HepG2 (cell line): ENCODE results near the gene THEM4. TPM values are rescaled to one million over a fixed set of nuclear protein-coding genes. Genes with fewer than 3 reads are reported as not detected.

ENCODE experiments used
- ELF3 ChIP-seq: IDR thresholded peaks from 2 replicates; pipeline ENCODE4 v1.6.1; 2016; ENCODE audit warnings: missing genetic modification reagents, missing compliant biosample characterization
- ERF ChIP-seq: IDR thresholded peaks from 2 replicates; pipeline ENCODE4 v1.6.1; 2018; ENCODE audit warnings: missing biosample characterization, missing genetic modification reagents
- FOXA3 ChIP-seq: IDR thresholded peaks from 2 replicates; pipeline ENCODE4 v1.6.1; 2016; ENCODE audit warnings: missing genetic modification reagents, missing compliant biosample characterization
- MYC ChIP-seq: sonication (generic); formaldehyde crosslinking; IDR thresholded peaks from 2 replicates; pipeline ENCODE4 v1.9.0; 2021; ENCODE audit warnings: missing genetic modification reagents, borderline replicate concordance
- MZF1 ChIP-seq: sonication (generic); formaldehyde crosslinking; IDR thresholded peaks from 2 replicates; pipeline ENCODE4 v1.8.1; 2023; ENCODE audit warnings: mild to moderate bottlenecking, missing genetic modification reagents, borderline replicate concordance
- RARG ChIP-seq: sonication (generic); formaldehyde crosslinking; IDR thresholded peaks from 2 replicates; pipeline ENCODE4 v1.4.0; 2020; ENCODE audit warnings: low read depth, mild to moderate bottlenecking, missing genetic modification reagents
- SAP130 ChIP-seq: IDR thresholded peaks from 2 replicates; pipeline ENCODE4 v1.6.1; 2016; ENCODE audit warnings: low read depth
- SIN3B ChIP-seq: fragments of 150-350 bp; IDR thresholded peaks from 2 replicates; pipeline ENCODE4 v1.6.1; 2014; ENCODE audit warnings: low read length
- SKI ChIP-seq: fragments of 450-650 bp; IDR thresholded peaks from one replicate; pipeline ENCODE4 v1.6.1; 2018; ENCODE audit warnings: mild to moderate bottlenecking; ENCODE audit not compliant: partially characterized antibody
- ZFP36 ChIP-seq: fragments of 150-350 bp; IDR thresholded peaks from 2 replicates; pipeline ENCODE4 v1.6.1; 2018; ENCODE audit warnings: borderline replicate concordance, low read length, low read depth; ENCODE audit not compliant: partially characterized antibody
- ZMYM4 ChIP-seq: sonication (generic); formaldehyde crosslinking; IDR thresholded peaks from 2 replicates; pipeline ENCODE4 v1.8.1; 2023; ENCODE audit warnings: mild to moderate bottlenecking, missing genetic modification reagents
- ZNF616 ChIP-seq: sonication (generic); formaldehyde crosslinking; IDR thresholded peaks from 2 replicates; pipeline ENCODE4 v1.5.0; 2020; ENCODE audit warnings: low read depth, mild to moderate bottlenecking, missing genetic modification reagents
- polyA plus RNA-seq, 8 experiments: library from polyadenylated mRNA; depleted of rRNA in 3 of 8; stranded (reverse) in 7 of 8; unstranded in 1 of 8; fragments of >200 nt; fragmentation: Illumina TruSeq in 4 of 8; extraction: Trizol in 4 of 8; gene quantifications; 2 replicates each; pipeline versions ENCODE4 v1.2.1 to v1.2.3, GENCODE V29; 2011 to 2016; ENCODE audit warnings: low read depth in 4 of 8, missing spikeins in 1 of 8, mixed read lengths in 1 of 8; ENCODE audit not compliant: insufficient read depth in 1 of 8
- total RNA-seq, 5 experiments: library from RNA; depleted of rRNA; stranded (reverse); fragments of >200 nt; fragmentation: Illumina TruSeq; extraction: Trizol; gene quantifications; 2 replicates each; pipeline ENCODE4 v1.2.3, GENCODE V29; 2016; ENCODE audit warnings: low read depth in 1 of 5
- TF ChIP-seq, protein P1 (sequence below): sonication (generic); formaldehyde crosslinking; IDR thresholded peaks from 2 replicates; pipeline ENCODE4 v1.5.0; 2020; ENCODE audit warnings: mild to moderate bottlenecking, missing genetic modification reagents
- TF ChIP-seq, protein P2 (sequence below): sonication (generic); formaldehyde crosslinking; IDR thresholded peaks from 2 replicates; pipeline ENCODE4 v1.4.0; 2020; ENCODE audit warnings: missing genetic modification reagents, borderline replicate concordance
- TF ChIP-seq, protein P3 (sequence below): sonication (generic); formaldehyde crosslinking; conservative IDR thresholded peaks from 2 replicates; pipeline ENCODE4 v1.8.1; 2023; ENCODE audit warnings: missing genetic modification reagents
- TF ChIP-seq, protein P4 (sequence below): IDR thresholded peaks from 2 replicates; pipeline ENCODE4 v1.6.1; 2016
- TF ChIP-seq, protein P5 (sequence below): sonication (generic); formaldehyde crosslinking; IDR thresholded peaks from 2 replicates; pipeline ENCODE4 v1.9.0; 2021; ENCODE audit warnings: missing genetic modification reagents, borderline replicate concordance

Gene THEM4
- total and polyA plus RNA-seq, 2 of the 13 experiments (the other 11 are each of a cell fraction or from before 2014, with no cell fraction given) = 10.9 to 13.9 TPM

DNA sequence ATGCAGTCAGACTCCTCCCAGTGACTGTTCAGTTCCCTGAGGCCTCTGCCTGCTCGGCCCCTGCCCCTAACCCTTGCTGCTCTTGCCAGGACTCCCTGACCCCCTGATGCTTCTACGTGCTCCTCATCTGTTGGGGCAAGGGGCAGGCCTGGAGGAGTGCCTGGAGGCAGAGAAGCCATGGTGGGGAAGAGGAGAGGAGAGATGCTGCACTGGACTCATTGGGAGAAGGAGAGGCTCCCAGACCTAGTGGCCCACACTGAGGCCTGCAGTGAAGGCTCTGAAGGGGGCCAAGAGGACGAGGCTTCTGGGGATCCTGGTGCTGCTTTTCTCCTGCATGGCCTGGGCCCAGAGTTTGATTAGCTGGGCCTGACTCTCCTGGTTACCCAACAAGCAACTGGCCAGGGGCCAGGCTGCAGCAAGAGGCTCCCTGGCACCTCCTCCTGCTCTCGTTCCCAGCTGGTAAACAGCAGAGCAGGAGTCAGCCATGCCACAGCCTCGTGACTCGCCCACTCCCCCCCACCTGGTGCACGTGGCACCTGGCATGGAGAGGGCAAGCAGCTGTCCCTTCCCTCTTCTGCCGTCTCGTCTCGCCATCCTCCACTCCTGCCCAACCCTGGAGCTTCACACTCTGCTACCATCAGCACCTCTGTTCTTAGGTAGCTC, 76.9 kb downstream of the THEM4 start (continued):
- TF ChIP-seq MZF1 (CRISPR knock-in tag) (no peak), ELF3 (CRISPR knock-in tag) (peak; percentile 42; the same call in 1 of the 2 replicates), ERF (peak; percentile 57; the same call in 1 of the 2 replicates), ZMYM4 (CRISPR knock-in tag) (peak; percentile 60; the same call in 1 of the 2 replicates), MYC (CRISPR knock-in tag) (peak; percentile 94), RARG (CRISPR knock-in tag) (no peak), FOXA3 (CRISPR knock-in tag) (peak; percentile 86), SIN3B (no peak), ZFP36 (no peak), ZNF616 (0 out of 2 replicates have a peak, but pooled peaks have one; percentile 52), SAP130 (CRISPR knock-in tag) (peak; percentile 88), SKI (peak; percentile 31)
- TF ChIP-seq, protein P1, sequence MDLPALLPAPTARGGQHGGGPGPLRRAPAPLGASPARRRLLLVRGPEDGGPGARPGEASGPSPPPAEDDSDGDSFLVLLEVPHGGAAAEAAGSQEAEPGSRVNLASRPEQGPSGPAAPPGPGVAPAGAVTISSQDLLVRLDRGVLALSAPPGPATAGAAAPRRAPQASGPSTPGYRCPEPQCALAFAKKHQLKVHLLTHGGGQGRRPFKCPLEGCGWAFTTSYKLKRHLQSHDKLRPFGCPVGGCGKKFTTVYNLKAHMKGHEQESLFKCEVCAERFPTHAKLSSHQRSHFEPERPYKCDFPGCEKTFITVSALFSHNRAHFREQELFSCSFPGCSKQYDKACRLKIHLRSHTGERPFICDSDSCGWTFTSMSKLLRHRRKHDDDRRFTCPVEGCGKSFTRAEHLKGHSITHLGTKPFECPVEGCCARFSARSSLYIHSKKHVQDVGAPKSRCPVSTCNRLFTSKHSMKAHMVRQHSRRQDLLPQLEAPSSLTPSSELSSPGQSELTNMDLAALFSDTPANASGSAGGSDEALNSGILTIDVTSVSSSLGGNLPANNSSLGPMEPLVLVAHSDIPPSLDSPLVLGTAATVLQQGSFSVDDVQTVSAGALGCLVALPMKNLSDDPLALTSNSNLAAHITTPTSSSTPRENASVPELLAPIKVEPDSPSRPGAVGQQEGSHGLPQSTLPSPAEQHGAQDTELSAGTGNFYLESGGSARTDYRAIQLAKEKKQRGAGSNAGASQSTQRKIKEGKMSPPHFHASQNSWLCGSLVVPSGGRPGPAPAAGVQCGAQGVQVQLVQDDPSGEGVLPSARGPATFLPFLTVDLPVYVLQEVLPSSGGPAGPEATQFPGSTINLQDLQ (CRISPR knock-in tag) = peak; percentile 75
- TF ChIP-seq, protein P2, sequence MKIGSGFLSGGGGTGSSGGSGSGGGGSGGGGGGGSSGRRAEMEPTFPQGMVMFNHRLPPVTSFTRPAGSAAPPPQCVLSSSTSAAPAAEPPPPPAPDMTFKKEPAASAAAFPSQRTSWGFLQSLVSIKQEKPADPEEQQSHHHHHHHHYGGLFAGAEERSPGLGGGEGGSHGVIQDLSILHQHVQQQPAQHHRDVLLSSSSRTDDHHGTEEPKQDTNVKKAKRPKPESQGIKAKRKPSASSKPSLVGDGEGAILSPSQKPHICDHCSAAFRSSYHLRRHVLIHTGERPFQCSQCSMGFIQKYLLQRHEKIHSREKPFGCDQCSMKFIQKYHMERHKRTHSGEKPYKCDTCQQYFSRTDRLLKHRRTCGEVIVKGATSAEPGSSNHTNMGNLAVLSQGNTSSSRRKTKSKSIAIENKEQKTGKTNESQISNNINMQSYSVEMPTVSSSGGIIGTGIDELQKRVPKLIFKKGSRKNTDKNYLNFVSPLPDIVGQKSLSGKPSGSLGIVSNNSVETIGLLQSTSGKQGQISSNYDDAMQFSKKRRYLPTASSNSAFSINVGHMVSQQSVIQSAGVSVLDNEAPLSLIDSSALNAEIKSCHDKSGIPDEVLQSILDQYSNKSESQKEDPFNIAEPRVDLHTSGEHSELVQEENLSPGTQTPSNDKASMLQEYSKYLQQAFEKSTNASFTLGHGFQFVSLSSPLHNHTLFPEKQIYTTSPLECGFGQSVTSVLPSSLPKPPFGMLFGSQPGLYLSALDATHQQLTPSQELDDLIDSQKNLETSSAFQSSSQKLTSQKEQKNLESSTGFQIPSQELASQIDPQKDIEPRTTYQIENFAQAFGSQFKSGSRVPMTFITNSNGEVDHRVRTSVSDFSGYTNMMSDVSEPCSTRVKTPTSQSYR (CRISPR knock-in tag) = peak; percentile 78; the same call in 1 of the 2 replicates
- TF ChIP-seq, protein P3, sequence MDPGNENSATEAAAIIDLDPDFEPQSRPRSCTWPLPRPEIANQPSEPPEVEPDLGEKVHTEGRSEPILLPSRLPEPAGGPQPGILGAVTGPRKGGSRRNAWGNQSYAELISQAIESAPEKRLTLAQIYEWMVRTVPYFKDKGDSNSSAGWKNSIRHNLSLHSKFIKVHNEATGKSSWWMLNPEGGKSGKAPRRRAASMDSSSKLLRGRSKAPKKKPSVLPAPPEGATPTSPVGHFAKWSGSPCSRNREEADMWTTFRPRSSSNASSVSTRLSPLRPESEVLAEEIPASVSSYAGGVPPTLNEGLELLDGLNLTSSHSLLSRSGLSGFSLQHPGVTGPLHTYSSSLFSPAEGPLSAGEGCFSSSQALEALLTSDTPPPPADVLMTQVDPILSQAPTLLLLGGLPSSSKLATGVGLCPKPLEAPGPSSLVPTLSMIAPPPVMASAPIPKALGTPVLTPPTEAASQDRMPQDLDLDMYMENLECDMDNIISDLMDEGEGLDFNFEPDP (CRISPR knock-in tag) = peak; percentile 96; the same call in 1 of the 2 replicates
- TF ChIP-seq, protein P4, sequence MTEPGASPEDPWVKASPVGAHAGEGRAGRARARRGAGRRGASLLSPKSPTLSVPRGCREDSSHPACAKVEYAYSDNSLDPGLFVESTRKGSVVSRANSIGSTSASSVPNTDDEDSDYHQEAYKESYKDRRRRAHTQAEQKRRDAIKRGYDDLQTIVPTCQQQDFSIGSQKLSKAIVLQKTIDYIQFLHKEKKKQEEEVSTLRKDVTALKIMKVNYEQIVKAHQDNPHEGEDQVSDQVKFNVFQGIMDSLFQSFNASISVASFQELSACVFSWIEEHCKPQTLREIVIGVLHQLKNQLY (CRISPR knock-in tag) = peak; percentile 99
- TF ChIP-seq, protein P5, sequence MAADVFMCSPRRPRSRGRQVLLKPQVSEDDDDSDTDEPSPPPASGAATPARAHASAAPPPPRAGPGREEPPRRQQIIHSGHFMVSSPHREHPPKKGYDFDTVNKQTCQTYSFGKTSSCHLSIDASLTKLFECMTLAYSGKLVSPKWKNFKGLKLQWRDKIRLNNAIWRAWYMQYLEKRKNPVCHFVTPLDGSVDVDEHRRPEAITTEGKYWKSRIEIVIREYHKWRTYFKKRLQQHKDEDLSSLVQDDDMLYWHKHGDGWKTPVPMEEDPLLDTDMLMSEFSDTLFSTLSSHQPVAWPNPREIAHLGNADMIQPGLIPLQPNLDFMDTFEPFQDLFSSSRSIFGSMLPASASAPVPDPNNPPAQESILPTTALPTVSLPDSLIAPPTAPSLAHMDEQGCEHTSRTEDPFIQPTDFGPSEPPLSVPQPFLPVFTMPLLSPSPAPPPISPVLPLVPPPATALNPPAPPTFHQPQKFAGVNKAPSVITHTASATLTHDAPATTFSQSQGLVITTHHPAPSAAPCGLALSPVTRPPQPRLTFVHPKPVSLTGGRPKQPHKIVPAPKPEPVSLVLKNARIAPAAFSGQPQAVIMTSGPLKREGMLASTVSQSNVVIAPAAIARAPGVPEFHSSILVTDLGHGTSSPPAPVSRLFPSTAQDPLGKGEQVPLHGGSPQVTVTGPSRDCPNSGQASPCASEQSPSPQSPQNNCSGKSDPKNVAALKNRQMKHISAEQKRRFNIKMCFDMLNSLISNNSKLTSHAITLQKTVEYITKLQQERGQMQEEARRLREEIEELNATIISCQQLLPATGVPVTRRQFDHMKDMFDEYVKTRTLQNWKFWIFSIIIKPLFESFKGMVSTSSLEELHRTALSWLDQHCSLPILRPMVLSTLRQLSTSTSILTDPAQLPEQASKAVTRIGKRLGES (CRISPR knock-in tag) = peak; percentile 96
